Activated CD4-positive, alpha-beta T cell treated with anti-CD3 and anti-CD28 coated beads, Interleukin-2, Interleukin-4, amounts not matched to agents 100 ng/mL and 50 ng/mL, durations not matched to agents 16 hours and 8 hours (primary cell): ENCODE measurements around the gene LDLRAD4.

Source experiments
- DNase-seq: peaks from one replicate; pipeline ENCODE4 v3.0.0-alpha.2; 2020; ENCODE audit warnings: low spot score

LDLRAD4 gene

GRCh38 chr18:13265911-13266217 is 47.3 kb downstream of the LDLRAD4 start:
- no peak for DNase-seq

GRCh38 chr18:13266218-13267100 is 47.9 kb downstream of the LDLRAD4 start:
- DNase-seq = peak; percentile 84

GRCh38 chr18:13267431-13267873 is 48.9 kb downstream of the LDLRAD4 start:
- no peak for DNase-seq

GRCh38 chr18:13268158-13269012 is 49.8 kb downstream of the LDLRAD4 start:
- no peak for DNase-seq

GRCh38 chr18:13269013-13269280 is 50.4 kb downstream of the LDLRAD4 start:
- no peak for DNase-seq

GRCh38 chr18:13269521-13270011 is 51.0 kb downstream of the LDLRAD4 start:
- no peak for DNase-seq

GRCh38 chr18:13270279-13270855 is 51.8 kb downstream of the LDLRAD4 start:
- no peak for DNase-seq

GRCh38 chr18:13271302-13271911 is 52.8 kb downstream of the LDLRAD4 start:
- DNase-seq = no peak

GRCh38 chr18:13272416-13272815 is 53.9 kb downstream of the LDLRAD4 start:
- no peak for DNase-seq

- DNase-seq = no peak
Observed at GRCh38 chr18:13273800-13274199, 55.2 kb downstream of the LDLRAD4 start.

- DNase-seq = no peak
Observed at GRCh38 chr18:13275075-13275474, 56.5 kb downstream of the LDLRAD4 start.

GRCh38 chr18:13276530-13277520 is 58.3 kb downstream of the LDLRAD4 start:
- DNase-seq = no peak

- DNase-seq = no peak
Observed at GRCh38 chr18:13278062-13278630, 59.6 kb downstream of the LDLRAD4 start.

- peak; percentile 53 for DNase-seq
Observed at GRCh38 chr18:13279181-13280069, 60.9 kb downstream of the LDLRAD4 start.

GRCh38 chr18:13280070-13280795 is 61.7 kb downstream of the LDLRAD4 start:
- DNase-seq = no peak

GRCh38 chr18:13281406-13281805 is 62.8 kb downstream of the LDLRAD4 start:
- no peak for DNase-seq

- no peak for DNase-seq
Observed at GRCh38 chr18:13283746-13284145, 65.2 kb downstream of the LDLRAD4 start.

GRCh38 chr18:13284330-13285027 is 65.9 kb downstream of the LDLRAD4 start:
- DNase-seq = peak; percentile 86
